Keratinocyte (primary cell): ENCODE results near the gene MTA1. TPM values are rescaled to one million over a fixed set of nuclear protein-coding genes. Genes with fewer than 3 reads are reported as not detected.

Source experiments
- DNase-seq: peaks from one replicate; pipeline ENCODE4 v3.0.0-alpha.2; 2011; ENCODE audit warnings: low read depth, missing footprints, low spot score
- FAIRE-seq: peaks from 2 replicates; lab custom pipeline; 2011; peaks lifted over from hg19 to GRCh38; lab: Jason Lieb, UNC
- H2AFZ ChIP-seq: 2 replicates; pipeline ENCODE4 v1.6.0; 2012; ENCODE audit warnings: low read length, control low read depth, inconsistent platforms; ENCODE audit not compliant: control insufficient read depth
- H3K27ac ChIP-seq: 2 replicates; pipeline ENCODE4 v1.5.1; 2011; ENCODE audit warnings: low read length; ENCODE audit not compliant: control insufficient read depth, insufficient read depth
- H3K27me3 ChIP-seq: 3 replicates; pipeline ENCODE4 v1.6.0; 2011; ENCODE audit warnings: low read length; ENCODE audit not compliant: control insufficient read depth, insufficient read depth; ENCODE audit errors: extremely low read depth
- H3K36me3 ChIP-seq, 2 experiments: 2 replicates in 1 of 2; 3 replicates in 1 of 2; pipeline ENCODE4 v1.5.1; 2011; ENCODE audit warnings: low read length in 2 of 2, mild to moderate bottlenecking in 1 of 2; ENCODE audit not compliant: control insufficient read depth in 2 of 2, insufficient read depth in 2 of 2; ENCODE audit errors: extremely low read depth in 1 of 2
- H3K4me1 ChIP-seq: 3 replicates; pipeline ENCODE4 v1.5.1; 2011; ENCODE audit warnings: low read length; ENCODE audit not compliant: control insufficient read depth, insufficient read depth; ENCODE audit errors: extremely low read depth
- H3K4me2 ChIP-seq: 3 replicates; pipeline ENCODE4 v1.6.0; 2011; ENCODE audit warnings: low read depth, low read length; ENCODE audit not compliant: control insufficient read depth, insufficient read depth; ENCODE audit errors: extremely low read depth
- H3K4me3 ChIP-seq, 3 experiments: fragments of 200-600 bp in 1 of 3; sonication (generic) in 1 of 3; 2 replicates in 2 of 3; 3 replicates in 1 of 3; pipeline ENCODE4 v1.5.1; 2011 to 2016; ENCODE audit warnings: low read length in 3 of 3, mild to moderate bottlenecking in 3 of 3, control low read depth in 2 of 3, inconsistent platforms in 1 of 3, low read depth in 1 of 3, mixed read lengths in 1 of 3, mixed run types in 1 of 3, moderate library complexity in 1 of 3; ENCODE audit not compliant: control insufficient read depth in 2 of 3, insufficient read depth in 2 of 3; ENCODE audit errors: extremely low read depth in 1 of 3
- H3K79me2 ChIP-seq: 2 replicates; pipeline ENCODE4 v1.6.0; 2012; ENCODE audit warnings: low read length; ENCODE audit not compliant: control insufficient read depth, insufficient read depth
- H3K9ac ChIP-seq: 3 replicates; pipeline ENCODE4 v1.6.0; 2011; ENCODE audit warnings: low read length; ENCODE audit not compliant: control insufficient read depth, insufficient read depth; ENCODE audit errors: extremely low read depth
- H3K9me1 ChIP-seq: 3 replicates; pipeline ENCODE4 v1.6.0; 2011; ENCODE audit warnings: low read length; ENCODE audit not compliant: control insufficient read depth, insufficient read depth; ENCODE audit errors: extremely low read depth
- H3K9me3 ChIP-seq: 2 replicates; pipeline ENCODE4 v1.5.1; 2012; ENCODE audit warnings: low read depth, low read length; ENCODE audit not compliant: control insufficient read depth
- H4K20me1 ChIP-seq: 3 replicates; pipeline ENCODE4 v1.6.0; 2011; ENCODE audit warnings: low read length; ENCODE audit not compliant: control insufficient read depth, insufficient read depth; ENCODE audit errors: extremely low read depth
- EZH2 ChIP-seq: IDR thresholded peaks from one replicate; pipeline ENCODE4 v1.6.1; 2012; ENCODE audit warnings: inconsistent platforms, mild to moderate bottlenecking, low read length, moderate library complexity
- dilution Hi-C: fragments of 300-500 bp; cut with MboI; formaldehyde crosslinking; loops from one replicate; pipeline ENCODE4 v1.7.0; 2020; ENCODE audit warnings: low sequenced_read_pairs; ENCODE audit not compliant: extremely low pct_ligation_motif_present
- polyA plus RNA-seq, 5 experiments: library from polyadenylated mRNA; depleted of rRNA in 3 of 5; stranded (reverse) in 3 of 5; stranded (forward) in 1 of 5; unstranded in 1 of 5; fragments of >200 nt; gene quantifications; 1 replicate in 1 of 5; 2 replicates in 3 of 5; 3 replicates in 1 of 5; pipeline versions ENCODE4 v1.2.1 to v1.2.3, GENCODE V29; 2011 to 2012; ENCODE audit warnings: missing spikeins in 2 of 5, low read depth in 1 of 5, low replicate concordance in 1 of 5
- TF ChIP-seq, protein P1 (sequence below), 3 experiments: IDR thresholded peaks in 1 of 3; conservative IDR thresholded peaks in 1 of 3; optimal IDR thresholded peaks in 1 of 3; 2 replicates in 2 of 3; 3 replicates in 1 of 3; pipeline versions ENCODE3 to v1.5.1; 2011; ENCODE audit warnings: low read length in 3 of 3, mild to moderate bottlenecking in 3 of 3, moderate library complexity in 2 of 3, control low read depth in 1 of 3, inconsistent platforms in 1 of 3; ENCODE audit not compliant: insufficient read depth in 2 of 3; ENCODE audit errors: extremely low read depth in 1 of 3

The MTA1 gene
- polyA plus RNA-seq, 1 donor (not counting 4 experiments of a cell fraction or from before 2014, with no cell fraction given): 33.6 TPM

DNA sequence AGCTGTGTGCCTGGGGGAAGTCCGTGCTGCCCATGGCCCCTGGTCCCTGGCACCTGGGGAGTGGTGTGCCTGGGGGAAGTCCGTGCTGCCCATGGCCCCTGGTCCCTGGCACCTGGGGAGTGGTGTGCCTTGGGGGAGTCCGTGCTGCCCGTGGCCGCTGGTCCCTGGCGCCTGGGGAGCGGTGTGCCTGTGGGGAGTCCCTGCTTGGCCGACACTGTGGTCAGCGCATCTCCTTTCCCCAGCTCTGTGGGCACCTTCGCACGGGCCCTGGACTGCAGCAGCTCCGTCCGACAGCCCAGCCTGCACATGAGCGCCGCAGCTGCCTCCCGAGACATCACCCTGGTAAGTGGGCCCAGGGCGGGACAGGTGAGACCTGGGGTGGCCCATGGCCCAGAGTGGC lies 40.5 kb downstream of the MTA1 start:
- no peak overlapping the region for H3K4me2 ChIP-seq
- H3K4me1 ChIP-seq: no peaks in the 10 kb centered on the region
- DNase-seq (no peak), FAIRE-seq (no peak)
- no peak overlapping the region for H3K4me3 ChIP-seq
- H4K20me1 ChIP-seq: no peaks in the 10 kb centered on the region
- no peak overlapping the region for H3K27ac ChIP-seq
- H3K9ac ChIP-seq: no peak overlapping the region
- H3K79me2 ChIP-seq: no peaks in the 10 kb centered on the region
- dilution Hi-C loops: no loop called here
- H3K9me1 ChIP-seq: no peaks in the 10 kb centered on the region
- H3K36me3 ChIP-seq: peaks cover 5 to 36% of the 10 kb centered on the region in 2 experiments
- no peaks in the 10 kb centered on the region for H3K27me3 ChIP-seq
- no peaks in the 10 kb centered on the region for H3K9me3 ChIP-seq
- TF ChIP-seq EZH2: no peak
- TF ChIP-seq, protein P1, sequence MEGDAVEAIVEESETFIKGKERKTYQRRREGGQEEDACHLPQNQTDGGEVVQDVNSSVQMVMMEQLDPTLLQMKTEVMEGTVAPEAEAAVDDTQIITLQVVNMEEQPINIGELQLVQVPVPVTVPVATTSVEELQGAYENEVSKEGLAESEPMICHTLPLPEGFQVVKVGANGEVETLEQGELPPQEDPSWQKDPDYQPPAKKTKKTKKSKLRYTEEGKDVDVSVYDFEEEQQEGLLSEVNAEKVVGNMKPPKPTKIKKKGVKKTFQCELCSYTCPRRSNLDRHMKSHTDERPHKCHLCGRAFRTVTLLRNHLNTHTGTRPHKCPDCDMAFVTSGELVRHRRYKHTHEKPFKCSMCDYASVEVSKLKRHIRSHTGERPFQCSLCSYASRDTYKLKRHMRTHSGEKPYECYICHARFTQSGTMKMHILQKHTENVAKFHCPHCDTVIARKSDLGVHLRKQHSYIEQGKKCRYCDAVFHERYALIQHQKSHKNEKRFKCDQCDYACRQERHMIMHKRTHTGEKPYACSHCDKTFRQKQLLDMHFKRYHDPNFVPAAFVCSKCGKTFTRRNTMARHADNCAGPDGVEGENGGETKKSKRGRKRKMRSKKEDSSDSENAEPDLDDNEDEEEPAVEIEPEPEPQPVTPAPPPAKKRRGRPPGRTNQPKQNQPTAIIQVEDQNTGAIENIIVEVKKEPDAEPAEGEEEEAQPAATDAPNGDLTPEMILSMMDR (optimal IDR thresholded peaks at IDR 0.05 in 1 of 3, IDR thresholded peaks at IDR 0.05 in 1 of 3, conservative IDR thresholded peaks at IDR 0.05 in 1 of 3; ENCODE audit: extremely low read depth in 1 of 3, insufficient read depth in 2 of 3, low read length in 3 of 3): no peak
- H2AFZ ChIP-seq: no peak overlapping the region

DNA sequence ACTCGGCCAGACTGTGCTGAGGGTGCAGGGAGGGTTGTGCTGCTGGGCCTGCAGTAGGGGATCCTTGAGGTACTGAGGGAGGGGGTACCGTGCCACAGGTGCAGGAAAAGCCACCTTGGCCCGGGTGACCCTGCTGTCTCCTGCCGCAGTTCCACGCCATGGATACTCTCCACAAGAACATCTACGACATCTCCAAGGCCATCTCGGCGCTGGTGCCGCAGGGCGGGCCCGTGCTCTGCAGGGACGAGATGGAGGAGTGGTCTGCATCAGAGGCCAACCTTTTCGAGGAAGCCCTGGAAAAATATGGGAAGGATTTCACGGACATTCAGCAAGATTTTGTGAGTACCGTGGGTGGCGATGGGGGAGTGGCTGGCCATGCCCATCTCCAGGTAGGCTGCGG lies 41.0 kb downstream of the MTA1 start:
- Histone ChIP-seq H3K9ac (no peak overlapping the region), H3K27ac (no peak overlapping the region), H2AFZ (no peak overlapping the region), H3K4me3 (no peak overlapping the region), H3K9me3 (no peaks in the 10 kb centered on the region), H3K4me2 (no peak overlapping the region), H3K79me2 (no peaks in the 10 kb centered on the region), H4K20me1 (no peaks in the 10 kb centered on the region), H3K36me3 (peaks cover 5 to 38% of the 10 kb centered on the region in 2 experiments), H3K27me3 (no peaks in the 10 kb centered on the region), H3K9me1 (no peaks in the 10 kb centered on the region), H3K4me1 (peaks cover 5% of the 10 kb centered on the region)
- TF ChIP-seq, protein P1 (optimal IDR thresholded peaks at IDR 0.05 in 1 of 3, IDR thresholded peaks at IDR 0.05 in 1 of 3, conservative IDR thresholded peaks at IDR 0.05 in 1 of 3; ENCODE audit: extremely low read depth in 1 of 3, insufficient read depth in 2 of 3, low read length in 3 of 3): no peak
- no peak for TF ChIP-seq EZH2
- DNase-seq: no peak
- no peak for FAIRE-seq
- dilution Hi-C loops: no loop called here
